ENCODE results near the gene SORL1-AS1.

Gene SORL1-AS1

DNA sequence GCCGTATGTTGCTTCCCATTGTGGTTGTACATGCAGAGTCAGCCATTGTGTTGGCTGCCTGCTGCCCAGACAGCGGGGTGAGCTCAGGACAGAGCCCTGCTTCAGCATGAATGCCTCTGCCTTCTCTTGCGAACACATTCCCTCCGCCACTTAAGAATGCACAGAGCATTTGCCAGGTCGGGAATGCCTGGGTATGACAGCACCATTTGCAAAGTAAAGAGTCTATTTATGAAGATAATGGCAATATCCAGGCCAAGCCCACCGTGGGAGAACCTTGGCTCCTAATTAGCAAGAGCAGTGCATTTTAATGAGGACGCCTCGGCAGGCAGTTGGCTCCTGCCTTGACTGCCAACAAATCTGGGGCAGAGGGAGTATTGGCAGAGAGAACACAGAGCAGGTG, 63.1 kb downstream of the SORL1-AS1 start:
- TF ChIP-seq EGR1 (IDR thresholded peaks at IDR 0.05) (no peak), TEAD4 (IDR thresholded peaks at IDR 0.05) (no peak), RAD21 (IDR thresholded peaks at IDR 0.05; ENCODE audit: low read depth) (no peak), FOXM1 (IDR thresholded peaks at IDR 0.05; ENCODE audit: borderline replicate concordance, low read depth) (no peak), YY1 (IDR thresholded peaks at IDR 0.05; ENCODE audit: low read depth) (no peak), EP300 (IDR thresholded peaks at IDR 0.05; ENCODE audit: borderline replicate concordance) (no peak), TCF12 (IDR thresholded peaks at IDR 0.05; ENCODE audit: low read depth) (no peak), ZBTB7A (IDR thresholded peaks at IDR 0.05; ENCODE audit: low read depth) (no peak), TAF1 (IDR thresholded peaks at IDR 0.05; ENCODE audit: low read depth) (no peak), NFIC (IDR thresholded peaks at IDR 0.05) (no peak), CEBPB (IDR thresholded peaks at IDR 0.05) (no peak), CREB1 (IDR thresholded peaks at IDR 0.05; ENCODE audit: low read depth) (no peak)
- TF ChIP-seq, protein P1, sequence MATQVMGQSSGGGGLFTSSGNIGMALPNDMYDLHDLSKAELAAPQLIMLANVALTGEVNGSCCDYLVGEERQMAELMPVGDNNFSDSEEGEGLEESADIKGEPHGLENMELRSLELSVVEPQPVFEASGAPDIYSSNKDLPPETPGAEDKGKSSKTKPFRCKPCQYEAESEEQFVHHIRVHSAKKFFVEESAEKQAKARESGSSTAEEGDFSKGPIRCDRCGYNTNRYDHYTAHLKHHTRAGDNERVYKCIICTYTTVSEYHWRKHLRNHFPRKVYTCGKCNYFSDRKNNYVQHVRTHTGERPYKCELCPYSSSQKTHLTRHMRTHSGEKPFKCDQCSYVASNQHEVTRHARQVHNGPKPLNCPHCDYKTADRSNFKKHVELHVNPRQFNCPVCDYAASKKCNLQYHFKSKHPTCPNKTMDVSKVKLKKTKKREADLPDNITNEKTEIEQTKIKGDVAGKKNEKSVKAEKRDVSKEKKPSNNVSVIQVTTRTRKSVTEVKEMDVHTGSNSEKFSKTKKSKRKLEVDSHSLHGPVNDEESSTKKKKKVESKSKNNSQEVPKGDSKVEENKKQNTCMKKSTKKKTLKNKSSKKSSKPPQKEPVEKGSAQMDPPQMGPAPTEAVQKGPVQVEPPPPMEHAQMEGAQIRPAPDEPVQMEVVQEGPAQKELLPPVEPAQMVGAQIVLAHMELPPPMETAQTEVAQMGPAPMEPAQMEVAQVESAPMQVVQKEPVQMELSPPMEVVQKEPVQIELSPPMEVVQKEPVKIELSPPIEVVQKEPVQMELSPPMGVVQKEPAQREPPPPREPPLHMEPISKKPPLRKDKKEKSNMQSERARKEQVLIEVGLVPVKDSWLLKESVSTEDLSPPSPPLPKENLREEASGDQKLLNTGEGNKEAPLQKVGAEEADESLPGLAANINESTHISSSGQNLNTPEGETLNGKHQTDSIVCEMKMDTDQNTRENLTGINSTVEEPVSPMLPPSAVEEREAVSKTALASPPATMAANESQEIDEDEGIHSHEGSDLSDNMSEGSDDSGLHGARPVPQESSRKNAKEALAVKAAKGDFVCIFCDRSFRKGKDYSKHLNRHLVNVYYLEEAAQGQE (IDR thresholded peaks at IDR 0.05; ENCODE audit: low read depth) = no peak
- TF ChIP-seq, protein P2, sequence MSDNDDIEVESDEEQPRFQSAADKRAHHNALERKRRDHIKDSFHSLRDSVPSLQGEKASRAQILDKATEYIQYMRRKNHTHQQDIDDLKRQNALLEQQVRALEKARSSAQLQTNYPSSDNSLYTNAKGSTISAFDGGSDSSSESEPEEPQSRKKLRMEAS (IDR thresholded peaks at IDR 0.05) = no peak
- TF ChIP-seq, protein P3, sequence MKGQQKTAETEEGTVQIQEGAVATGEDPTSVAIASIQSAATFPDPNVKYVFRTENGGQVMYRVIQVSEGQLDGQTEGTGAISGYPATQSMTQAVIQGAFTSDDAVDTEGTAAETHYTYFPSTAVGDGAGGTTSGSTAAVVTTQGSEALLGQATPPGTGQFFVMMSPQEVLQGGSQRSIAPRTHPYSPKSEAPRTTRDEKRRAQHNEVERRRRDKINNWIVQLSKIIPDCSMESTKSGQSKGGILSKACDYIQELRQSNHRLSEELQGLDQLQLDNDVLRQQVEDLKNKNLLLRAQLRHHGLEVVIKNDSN (IDR thresholded peaks at IDR 0.05) = no peak
